ENCODE results near the gene KCNJ8. TPM values are rescaled to one million over a fixed set of nuclear protein-coding genes. Genes with fewer than 3 reads are reported as not detected.

Gene KCNJ8
- polyA plus RNA-seq, 2 of the 4 experiments (the other 2 are of a cell fraction) = 0.67 to 0.68 TPM

DNA sequence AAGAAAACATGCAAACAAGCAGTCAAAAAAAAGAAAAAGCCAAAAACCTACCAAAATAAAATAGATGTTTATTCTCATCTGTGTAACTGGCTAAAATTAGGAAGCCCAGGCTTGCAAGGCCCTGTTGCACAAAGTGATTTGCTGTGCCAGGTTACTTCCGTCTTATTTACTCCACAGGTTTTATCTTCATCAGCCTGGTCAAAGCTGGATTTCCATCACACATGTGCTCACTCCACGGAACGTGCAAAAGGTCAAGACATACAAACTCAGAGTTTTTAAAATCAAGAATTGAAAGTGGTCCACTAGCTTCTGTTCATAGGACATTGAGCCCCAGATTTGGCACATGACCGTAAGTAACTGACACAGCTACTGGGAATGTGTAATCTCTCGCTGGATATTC is 14.8 kb downstream of the KCNJ8 start:
- TF ChIP-seq ZNF302 (CRISPR knock-in tag; IDR thresholded peaks at IDR 0.05) = no peak
- TF ChIP-seq, protein P1, sequence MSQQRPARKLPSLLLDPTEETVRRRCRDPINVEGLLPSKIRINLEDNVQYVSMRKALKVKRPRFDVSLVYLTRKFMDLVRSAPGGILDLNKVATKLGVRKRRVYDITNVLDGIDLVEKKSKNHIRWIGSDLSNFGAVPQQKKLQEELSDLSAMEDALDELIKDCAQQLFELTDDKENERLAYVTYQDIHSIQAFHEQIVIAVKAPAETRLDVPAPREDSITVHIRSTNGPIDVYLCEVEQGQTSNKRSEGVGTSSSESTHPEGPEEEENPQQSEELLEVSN (IDR thresholded peaks at IDR 0.05; ENCODE audit: borderline replicate concordance, low read depth) = no peak
- TF ChIP-seq, protein P2, sequence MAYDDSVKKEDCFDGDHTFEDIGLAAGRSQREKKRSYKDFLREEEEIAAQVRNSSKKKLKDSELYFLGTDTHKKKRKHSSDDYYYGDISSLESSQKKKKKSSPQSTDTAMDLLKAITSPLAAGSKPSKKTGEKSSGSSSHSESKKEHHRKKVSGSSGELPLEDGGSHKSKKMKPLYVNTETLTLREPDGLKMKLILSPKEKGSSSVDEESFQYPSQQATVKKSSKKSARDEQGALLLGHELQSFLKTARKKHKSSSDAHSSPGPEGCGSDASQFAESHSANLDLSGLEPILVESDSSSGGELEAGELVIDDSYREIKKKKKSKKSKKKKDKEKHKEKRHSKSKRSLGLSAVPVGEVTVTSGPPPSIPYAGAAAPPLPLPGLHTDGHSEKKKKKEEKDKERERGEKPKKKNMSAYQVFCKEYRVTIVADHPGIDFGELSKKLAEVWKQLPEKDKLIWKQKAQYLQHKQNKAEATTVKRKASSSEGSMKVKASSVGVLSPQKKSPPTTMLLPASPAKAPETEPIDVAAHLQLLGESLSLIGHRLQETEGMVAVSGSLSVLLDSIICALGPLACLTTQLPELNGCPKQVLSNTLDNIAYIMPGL (CRISPR knock-in tag; IDR thresholded peaks at IDR 0.05; ENCODE audit: borderline replicate concordance) = no peak
- TF ChIP-seq, protein P3, sequence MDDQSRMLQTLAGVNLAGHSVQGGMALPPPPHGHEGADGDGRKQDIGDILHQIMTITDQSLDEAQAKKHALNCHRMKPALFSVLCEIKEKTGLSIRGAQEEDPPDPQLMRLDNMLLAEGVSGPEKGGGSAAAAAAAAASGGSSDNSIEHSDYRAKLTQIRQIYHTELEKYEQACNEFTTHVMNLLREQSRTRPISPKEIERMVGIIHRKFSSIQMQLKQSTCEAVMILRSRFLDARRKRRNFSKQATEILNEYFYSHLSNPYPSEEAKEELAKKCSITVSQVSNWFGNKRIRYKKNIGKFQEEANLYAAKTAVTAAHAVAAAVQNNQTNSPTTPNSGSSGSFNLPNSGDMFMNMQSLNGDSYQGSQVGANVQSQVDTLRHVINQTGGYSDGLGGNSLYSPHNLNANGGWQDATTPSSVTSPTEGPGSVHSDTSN (IDR thresholded peaks at IDR 0.05) = no peak
- TF ChIP-seq NPAS2 (CRISPR knock-in tag; IDR thresholded peaks at IDR 0.05; ENCODE audit: borderline replicate concordance) = no peak
- no peak for TF ChIP-seq RARB (CRISPR knock-in tag; IDR thresholded peaks at IDR 0.05)
- TF ChIP-seq TP53 (CRISPR knock-in tag; IDR thresholded peaks at IDR 0.05) = no peak
- TF ChIP-seq, protein P4, sequence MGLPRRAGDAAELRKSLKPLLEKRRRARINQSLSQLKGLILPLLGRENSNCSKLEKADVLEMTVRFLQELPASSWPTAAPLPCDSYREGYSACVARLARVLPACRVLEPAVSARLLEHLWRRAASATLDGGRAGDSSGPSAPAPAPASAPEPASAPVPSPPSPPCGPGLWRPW (IDR thresholded peaks at IDR 0.05) = no peak
- no peak for TF ChIP-seq BHLHE40 (IDR thresholded peaks at IDR 0.05; ENCODE audit: low read depth, low read length)
- TF ChIP-seq MAFK (IDR thresholded peaks at IDR 0.05; ENCODE audit: partially characterized antibody) = no peak
- TF ChIP-seq, protein P5, sequence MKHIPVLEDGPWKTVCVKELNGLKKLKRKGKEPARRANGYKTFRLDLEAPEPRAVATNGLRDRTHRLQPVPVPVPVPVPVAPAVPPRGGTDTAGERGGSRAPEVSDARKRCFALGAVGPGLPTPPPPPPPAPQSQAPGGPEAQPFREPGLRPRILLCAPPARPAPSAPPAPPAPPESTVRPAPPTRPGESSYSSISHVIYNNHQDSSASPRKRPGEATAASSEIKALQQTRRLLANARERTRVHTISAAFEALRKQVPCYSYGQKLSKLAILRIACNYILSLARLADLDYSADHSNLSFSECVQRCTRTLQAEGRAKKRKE (CRISPR knock-in tag; IDR thresholded peaks at IDR 0.05; ENCODE audit: low read depth) = no peak
- no peak for TF ChIP-seq FOSL2 (IDR thresholded peaks at IDR 0.05)
- TF ChIP-seq FOSL2 (CRISPR knock-in tag; IDR thresholded peaks at IDR 0.05) = no peak
- TF ChIP-seq RFX5 (IDR thresholded peaks at IDR 0.05) = no peak
- TF ChIP-seq, protein P6, sequence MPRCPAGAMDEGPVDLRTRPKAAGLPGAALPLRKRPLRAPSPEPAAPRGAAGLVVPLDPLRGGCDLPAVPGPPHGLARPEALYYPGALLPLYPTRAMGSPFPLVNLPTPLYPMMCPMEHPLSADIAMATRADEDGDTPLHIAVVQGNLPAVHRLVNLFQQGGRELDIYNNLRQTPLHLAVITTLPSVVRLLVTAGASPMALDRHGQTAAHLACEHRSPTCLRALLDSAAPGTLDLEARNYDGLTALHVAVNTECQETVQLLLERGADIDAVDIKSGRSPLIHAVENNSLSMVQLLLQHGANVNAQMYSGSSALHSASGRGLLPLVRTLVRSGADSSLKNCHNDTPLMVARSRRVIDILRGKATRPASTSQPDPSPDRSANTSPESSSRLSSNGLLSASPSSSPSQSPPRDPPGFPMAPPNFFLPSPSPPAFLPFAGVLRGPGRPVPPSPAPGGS (IDR thresholded peaks at IDR 0.05) = no peak
- no peak for TF ChIP-seq EHMT2 (IDR thresholded peaks at IDR 0.05; ENCODE audit: low read depth)
- TF ChIP-seq KDM1A (IDR thresholded peaks at IDR 0.05; ENCODE audit: low read depth) = no peak
- no peak for TF ChIP-seq HDAC2 (IDR thresholded peaks at IDR 0.05)
- no peak for TF ChIP-seq MAZ (IDR thresholded peaks at IDR 0.05; ENCODE audit: borderline replicate concordance, low read depth, low read length)
- Histone ChIP-seq H3K27ac (no peak overlapping the region), H3K4me2 (no peak overlapping the region), H3K4me1 (no peaks in the 10 kb centered on the region), H3K4me3 (no peak overlapping the region), H3K9me3 (no peaks in the 10 kb centered on the region)
- DNase-seq (ENCODE audit: low read depth in 1 of 2, low spot score in 1 of 2) (no peak), FAIRE-seq (no peak), ATAC-seq (no peak)
- POLR2A ChIA-PET = no interaction called here
- 62% methylated on average over 5 of the region's 5 CpGs for WGBS (ENCODE audit: missing lambda C conversion rate)
- CTCF ChIA-PET = no interaction called here

DNA sequence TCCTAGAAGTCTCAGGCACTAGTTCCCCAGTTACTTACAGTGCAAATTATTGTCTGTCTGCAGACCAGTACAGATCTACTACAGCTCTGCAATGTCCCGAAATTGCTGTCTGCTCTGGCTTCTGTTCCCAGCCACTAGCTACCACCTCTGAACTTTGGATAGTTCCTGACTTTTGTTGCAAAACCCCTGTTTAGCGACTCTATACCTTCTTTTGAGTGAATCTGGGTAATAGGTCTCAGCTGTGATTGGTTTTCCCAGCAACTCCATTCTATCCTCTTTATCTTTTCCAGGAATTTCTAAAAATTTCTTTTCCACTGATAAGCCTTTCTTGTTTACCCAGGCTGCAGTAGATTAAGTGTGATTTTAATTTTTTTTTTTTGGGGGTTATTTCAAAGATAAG is 16.8 kb downstream of the KCNJ8 start:
- no peak for DNase-seq (ENCODE audit: low read depth in 1 of 2, low spot score in 1 of 2)
- ATAC-seq = no peak
- no peak overlapping the region for H3K4me2 ChIP-seq
- no peaks in the 10 kb centered on the region for H3K4me1 ChIP-seq
- no peak overlapping the region for H3K4me3 ChIP-seq
- no peak overlapping the region for H3K27ac ChIP-seq
- ChIA-PET POLR2A (no interaction called here), CTCF (no interaction called here)
- FAIRE-seq = no peak
- 28% methylated on average over 2 of the region's 2 CpGs for WGBS (ENCODE audit: missing lambda C conversion rate)
- TF ChIP-seq POLR2A (IDR thresholded peaks at IDR 0.05; ENCODE audit: low read length) (no peak), MAZ (IDR thresholded peaks at IDR 0.05; ENCODE audit: borderline replicate concordance, low read depth, low read length) (no peak), EHF (CRISPR knock-in tag; IDR thresholded peaks at IDR 0.05) (no peak)
- TF ChIP-seq, protein P7, sequence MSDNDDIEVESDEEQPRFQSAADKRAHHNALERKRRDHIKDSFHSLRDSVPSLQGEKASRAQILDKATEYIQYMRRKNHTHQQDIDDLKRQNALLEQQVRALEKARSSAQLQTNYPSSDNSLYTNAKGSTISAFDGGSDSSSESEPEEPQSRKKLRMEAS (IDR thresholded peaks at IDR 0.05) = no peak
- no peaks in the 10 kb centered on the region for H3K9me3 ChIP-seq

Measured in A549 (cell line).